ENCODE data around the gene TMEM52.
A peak's percentile ranks its signal among the peaks of the same experiment; 100 is the strongest.
"Not testable (repeated sequence)": the region's sequence is repeated elsewhere in the genome, so short reads cannot be mapped to it uniquely, and the experiment has no call there.

The TMEM52 gene

GRCh38 chr1:1892763-1893120, 26.3 kb downstream of the TMEM52 start:
- DNase-seq = no peak

GRCh38 chr1:1892079-1892762, 26.9 kb downstream of the TMEM52 start:
- DNase-seq = no peak

- DNase-seq = peak; percentile 72
Observed at GRCh38 chr1:1891349-1892078, 27.6 kb downstream of the TMEM52 start.

GRCh38 chr1:1890506-1891348, 28.4 kb downstream of the TMEM52 start, which contains the start of gene GNB1:
GNB1 (minus strand) TSS chr1:1891087; CDS start chr1:1825453, 65,634 bp downstream.
- DNase-seq = peak; percentile 91

GRCh38 chr1:1889847-1890505, 29.1 kb downstream of the TMEM52 start:
- peak; percentile 19 for DNase-seq

GRCh38 chr1:1889090-1889750, 29.9 kb downstream of the TMEM52 start:
- DNase-seq = no peak

- DNase-seq = not testable (repeated sequence)
Observed at GRCh38 chr1:1883890-1884289, 35.2 kb downstream of the TMEM52 start.

- DNase-seq = no peak
Observed at GRCh38 chr1:1883092-1883873, 35.8 kb downstream of the TMEM52 start.

- no peak for DNase-seq
Observed at GRCh38 chr1:1881727-1882126, 37.4 kb downstream of the TMEM52 start.

DNA sequence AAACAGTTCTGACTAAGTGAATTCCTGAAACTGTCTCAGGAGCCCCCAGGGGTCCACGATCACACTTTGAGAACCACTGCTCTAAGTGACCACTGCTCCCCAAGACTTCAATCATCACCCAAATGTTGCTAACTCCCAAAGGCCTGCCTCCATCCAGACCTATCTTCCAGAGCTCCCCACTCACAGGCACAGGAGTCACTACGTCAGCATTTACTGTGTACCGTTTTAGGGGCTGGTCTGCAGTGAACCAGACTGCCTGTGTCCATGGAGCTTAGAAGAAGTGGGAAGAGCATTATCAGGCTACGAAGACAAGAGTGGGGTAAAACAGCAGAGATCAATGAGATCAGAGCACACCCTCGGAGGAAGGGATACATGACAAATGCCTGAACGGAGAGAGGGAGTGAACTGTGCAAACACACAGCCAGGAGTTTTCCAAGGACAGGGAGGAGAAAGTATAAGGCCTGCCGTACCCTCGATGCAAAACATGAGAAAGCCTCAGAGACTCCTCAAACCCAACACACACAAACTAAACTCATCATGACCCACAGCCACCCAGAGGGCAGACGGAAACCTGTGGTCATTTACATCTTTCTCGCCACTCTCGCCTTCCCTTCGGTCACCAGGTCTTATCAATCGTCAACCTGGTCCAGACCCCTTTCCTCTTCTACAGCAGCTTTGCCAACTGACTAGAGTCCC, 38.3 kb downstream of the TMEM52 start:
- DNase-seq = no peak

DNA sequence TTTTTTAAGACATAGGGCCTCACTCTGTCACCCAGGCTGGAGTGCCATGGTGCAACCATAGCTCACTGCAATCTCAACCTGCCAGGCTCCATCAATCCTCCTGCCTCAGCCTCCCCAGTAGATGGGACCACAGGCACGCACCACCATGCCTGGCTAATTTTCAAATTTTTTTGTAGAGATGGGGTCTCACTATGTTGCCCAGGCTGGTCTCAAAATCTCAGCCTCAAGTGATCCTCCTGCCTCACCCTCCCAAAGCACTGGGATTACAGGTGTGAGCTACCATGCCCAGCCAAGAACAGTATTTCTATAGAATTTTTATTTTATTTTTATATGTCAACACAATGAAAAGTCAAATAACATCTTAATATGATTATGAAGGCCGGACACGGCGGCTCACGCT, 39.1 kb downstream of the TMEM52 start:
- no peak for DNase-seq

- no peak for DNase-seq
Observed at GRCh38 chr1:1877865-1878436, 41.1 kb downstream of the TMEM52 start.

DNA sequence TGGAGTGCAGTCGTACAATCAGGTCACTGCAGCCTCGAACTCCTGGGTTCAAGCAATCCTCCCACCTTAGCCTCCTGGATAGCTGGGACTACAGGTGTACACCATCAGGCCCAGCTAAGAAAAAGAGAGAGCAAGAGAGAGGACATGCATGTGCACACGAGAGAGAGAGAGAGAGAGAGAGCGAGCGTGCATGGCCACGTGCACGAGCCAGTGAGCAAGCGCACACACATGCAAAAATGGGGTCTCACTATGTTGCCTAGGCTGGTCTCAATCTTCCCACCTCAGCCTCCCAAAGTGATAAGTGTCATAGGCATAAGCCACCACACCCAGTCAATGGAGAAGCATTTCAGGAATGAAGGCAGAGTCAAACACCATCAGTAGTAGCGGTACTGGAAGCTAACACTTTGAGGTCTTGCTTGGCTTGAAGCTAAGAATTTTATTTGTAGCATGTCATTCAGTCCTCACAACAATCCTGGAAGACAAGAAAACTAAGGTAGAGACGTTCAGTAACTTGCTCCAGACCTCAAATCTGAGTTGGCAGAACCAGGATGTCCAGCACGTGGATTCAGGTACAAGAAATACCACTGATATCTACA, 42.6 kb downstream of the TMEM52 start:
- DNase-seq = no peak

DNA sequence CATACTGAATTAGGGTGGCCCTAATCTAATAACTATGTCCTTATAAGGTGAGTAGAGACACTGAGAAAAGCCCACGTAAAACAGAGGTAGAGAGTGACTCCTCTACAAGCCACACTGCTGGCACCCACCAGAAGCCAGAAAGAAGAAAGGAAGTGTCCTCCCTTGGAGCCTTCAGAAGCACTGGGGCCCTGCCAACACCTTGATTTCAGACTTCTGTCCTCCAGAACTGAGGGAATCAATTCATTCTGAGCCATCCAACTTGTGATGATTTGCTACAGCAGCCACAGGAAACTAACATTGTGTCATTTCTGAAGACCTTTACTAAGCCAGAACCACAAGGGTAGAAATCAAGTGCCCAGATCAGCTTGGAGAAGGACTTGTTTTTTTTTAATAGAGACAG, 43.1 kb downstream of the TMEM52 start:
- no peak for DNase-seq

DNA sequence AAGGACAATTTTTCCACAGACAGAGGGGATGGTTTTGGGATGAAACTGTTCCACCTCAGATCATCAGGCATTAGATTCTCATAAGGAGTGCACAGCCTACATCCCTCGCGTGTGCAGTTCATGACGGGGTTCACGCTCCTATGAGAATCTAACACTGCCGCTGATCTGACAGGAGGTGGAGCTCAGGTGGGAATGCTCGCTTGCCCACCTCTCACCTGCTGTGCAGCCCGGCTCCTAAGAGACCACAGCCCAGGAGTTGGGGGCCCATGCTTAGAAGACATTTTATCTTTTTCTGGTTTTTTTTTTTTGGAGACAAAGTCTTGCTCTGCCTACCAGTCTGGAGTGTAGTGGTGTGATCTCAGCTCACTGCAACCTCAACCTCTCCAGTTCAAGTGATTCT, 44.2 kb downstream of the TMEM52 start:
- DNase-seq = no peak

- DNase-seq = no peak
Observed at GRCh38 chr1:1873186-1873585, 45.9 kb downstream of the TMEM52 start.

- DNase-seq = no peak
Observed at GRCh38 chr1:1872329-1872994, 46.6 kb downstream of the TMEM52 start.

DNA sequence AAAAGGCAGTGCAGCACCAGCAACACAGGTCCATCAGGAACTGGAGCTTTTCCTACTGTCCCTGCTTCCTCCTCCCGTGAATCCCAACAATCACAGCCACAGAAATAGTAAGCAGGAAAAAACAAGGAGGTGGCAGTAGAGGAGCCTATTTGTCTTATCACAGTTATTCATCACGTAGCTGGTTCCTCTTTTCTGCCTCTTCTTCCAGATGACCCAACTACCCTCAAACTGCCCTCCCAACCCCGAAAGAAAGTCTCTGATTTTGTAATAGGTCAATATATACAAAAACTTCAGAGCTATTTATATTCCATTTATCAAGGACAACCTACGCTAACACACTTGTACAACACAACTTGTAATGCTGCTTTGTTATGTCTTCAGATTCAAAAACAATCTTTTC, 49.6 kb downstream of the TMEM52 start:
- no peak for DNase-seq

Measured in NCI-H1105 (cell line).